Nephron (organoid): Measurements from ENCODE around the gene SLC45A1.

Experiments used
- H3K27ac Mint-ChIP-seq, 3 experiments: 2 replicates each; pipeline ENCODE4 v1.8.0; 2020; ENCODE audit warnings: mixed read lengths in 3 of 3, mild to moderate bottlenecking in 2 of 3, moderate library complexity in 1 of 3
- H3K27me3 Mint-ChIP-seq: 2 replicates; pipeline ENCODE4 v1.8.0; 2021; ENCODE audit warnings: low read depth, mild to moderate bottlenecking, moderate library complexity, mixed read lengths
- H3K36me3 Mint-ChIP-seq: 2 replicates; pipeline ENCODE4 v1.8.0; 2020; ENCODE audit warnings: low read depth, mixed read lengths
- H3K4me1 Mint-ChIP-seq: 2 replicates; pipeline ENCODE4 v1.8.0; 2020; ENCODE audit warnings: mixed read lengths
- H3K4me3 Mint-ChIP-seq, 3 experiments: 2 replicates each; pipeline ENCODE4 v1.8.0; 2020; ENCODE audit warnings: mild to moderate bottlenecking in 3 of 3, mixed read lengths in 3 of 3, moderate library complexity in 2 of 3
- H3K9me3 Mint-ChIP-seq: 2 replicates; pipeline ENCODE4 v1.8.0; 2020; ENCODE audit warnings: mixed read lengths
- CTCF ChIP-seq, 3 experiments: fragments of 200-600 bp; sonication (generic); IDR thresholded peaks; one replicate each; pipeline ENCODE4 v1.5.0; 2021; ENCODE audit warnings: antibody characterized with exemption in 3 of 3; ENCODE audit not compliant: unreplicated experiment in 3 of 3

The SLC45A1 gene

GRCh38 chr1:8302081-8302956, 15.6 kb upstream of the SLC45A1 start:
- TF ChIP-seq CTCF (IDR thresholded peaks at IDR 0.05; ENCODE audit: unreplicated experiment in 3 of 3) = no peak

GRCh38 chr1:8303141-8303540, 14.8 kb upstream of the SLC45A1 start:
- peak overlapping the region in 1 of 3 experiments; percentile 22 for H3K4me3 Mint-ChIP-seq
- peaks cover 18% of the 10 kb centered on the region for H3K4me1 Mint-ChIP-seq
- no peak for TF ChIP-seq CTCF (IDR thresholded peaks at IDR 0.05; ENCODE audit: unreplicated experiment in 3 of 3)
- no peaks in the 10 kb centered on the region for H3K36me3 Mint-ChIP-seq
- peak overlapping the region; percentile 63 to 88 (median 73) for H3K27ac Mint-ChIP-seq
- no peaks in the 10 kb centered on the region for H3K9me3 Mint-ChIP-seq
- peaks cover 7% of the 10 kb centered on the region for H3K27me3 Mint-ChIP-seq

More at GRCh38 chr1:8302081-8302956, 15.6 kb upstream of the SLC45A1 start:
- peaks cover 18% of the 10 kb centered on the region for H3K4me1 Mint-ChIP-seq
- H3K27me3 Mint-ChIP-seq = peaks cover 7% of the 10 kb centered on the region
- H3K9me3 Mint-ChIP-seq = no peaks in the 10 kb centered on the region
- peak overlapping the region; percentile 63 to 88 (median 73) for H3K27ac Mint-ChIP-seq
- H3K4me3 Mint-ChIP-seq = peak overlapping the region; percentile 51 to 67 (median 64)
- no peaks in the 10 kb centered on the region for H3K36me3 Mint-ChIP-seq

GRCh38 chr1:8303876-8304275, 14.0 kb upstream of the SLC45A1 start:
- peaks cover 7% of the 10 kb centered on the region for H3K27me3 Mint-ChIP-seq
- peaks cover 18% of the 10 kb centered on the region for H3K4me1 Mint-ChIP-seq
- no peak for TF ChIP-seq CTCF (IDR thresholded peaks at IDR 0.05; ENCODE audit: unreplicated experiment in 3 of 3)
- H3K4me3 Mint-ChIP-seq = no peak overlapping the region
- H3K9me3 Mint-ChIP-seq = no peaks in the 10 kb centered on the region
- no peak overlapping the region for H3K27ac Mint-ChIP-seq
- H3K36me3 Mint-ChIP-seq = no peaks in the 10 kb centered on the region

- no peak for TF ChIP-seq CTCF (IDR thresholded peaks at IDR 0.05; ENCODE audit: unreplicated experiment in 3 of 3)
- peaks cover 4% of the 10 kb centered on the region for H3K9me3 Mint-ChIP-seq
- H3K36me3 Mint-ChIP-seq = no peaks in the 10 kb centered on the region
Observed at GRCh38 chr1:8307628-8308027, 10.3 kb upstream of the SLC45A1 start.

GRCh38 chr1:8311068-8311718, 6.7 kb upstream of the SLC45A1 start:
- H3K4me3 Mint-ChIP-seq = no peak overlapping the region
- peaks cover 14% of the 10 kb centered on the region for H3K4me1 Mint-ChIP-seq
- peaks cover 19% of the 10 kb centered on the region for H3K27me3 Mint-ChIP-seq
- TF ChIP-seq CTCF (IDR thresholded peaks at IDR 0.05; ENCODE audit: unreplicated experiment in 3 of 3) = no peak
- H3K9me3 Mint-ChIP-seq = peaks cover 4% of the 10 kb centered on the region
- no peak overlapping the region for H3K27ac Mint-ChIP-seq
- no peaks in the 10 kb centered on the region for H3K36me3 Mint-ChIP-seq

More at GRCh38 chr1:8307628-8308027, 10.3 kb upstream of the SLC45A1 start:
- Mint-ChIP-seq H3K27ac (peak overlapping the region in 1 of 3 experiments; percentile 10), H3K4me1 (peaks cover 6% of the 10 kb centered on the region), H3K27me3 (peaks cover 7% of the 10 kb centered on the region), H3K4me3 (no peak overlapping the region)
